Gastrocnemius medialis (tissue), 4 donors: ENCODE data around the gene TBRG4.

ENCODE experiments used
- CTCF ChIP-seq, 5 experiments: fragments of 450-650 bp in 3 of 5; fragments of 200-600 bp in 2 of 5; sonication (generic) in 2 of 5; IDR thresholded peaks in 4 of 5; conservative IDR thresholded peaks in 1 of 5; 1 replicate in 4 of 5; 2 replicates in 1 of 5; pipeline ENCODE4 v1.5.1; 2016 to 2019; ENCODE audit warnings: antibody characterized with exemption in 5 of 5, mild to moderate bottlenecking in 3 of 5, moderate library complexity in 3 of 5
- POLR2A ChIP-seq, 2 donors: fragments of 450-650 bp; IDR thresholded peaks; one replicate each; pipeline ENCODE4 v1.6.1; 2017; ENCODE audit warnings: antibody characterized with exemption in 2 of 2, mild to moderate bottlenecking in 2 of 2, moderate library complexity in 2 of 2

GRCh38 chr7:45148653-45148973 lies 37.1 kb upstream of the TBRG4 start:
- TF ChIP-seq CTCF (IDR thresholded peaks at IDR 0.05 in 4 of 5, conservative IDR thresholded peaks at IDR 0.05 in 1 of 5) (no peak), POLR2A (IDR thresholded peaks at IDR 0.05) (no peak)
